HepG2 (cell line): Measurements from ENCODE around the gene MST1R. TPM values are rescaled to one million over a fixed set of nuclear protein-coding genes. Genes with fewer than 3 reads are reported as not detected.
A peak's percentile ranks its signal among the peaks of the same experiment; 100 is the strongest.

ENCODE experiments used
- ATAC-seq: fragments of 200-7000 bp; cut with Tn5 transposase; 3 replicates; pipeline ENCODE4 v1.9.1; 2020; ENCODE audit warnings: mild to moderate bottlenecking, moderate library complexity
- BruUV-seq: library from RNA; stranded (reverse); fragments of 400-500 nt; replicated peaks from 2 replicates; lab custom pipeline; 2021; lab: Mats Ljungman, UMichigan
- CTCF ChIA-PET: fragments of 300-600 bp; formaldehyde crosslinking; extraction: SDS; loops from one replicate; lab custom pipeline; 2021; ENCODE audit warnings: low total read pairs, inconsistent platforms, low intra/inter-chr PET ratio; lab: Yijun Ruan, JAX
- POLR2A ChIA-PET: fragments of 350-600 bp; sonication (Branson Sonifier 250); formaldehyde crosslinking; loops from one replicate; lab custom pipeline; 2020; ENCODE audit warnings: antibody characterized with exemption, inconsistent platforms; lab: Yijun Ruan, JAX
- DNase-seq: peaks from one replicate; pipeline ENCODE4 v3.0.0-alpha.2; 2015; ENCODE audit warnings: low spot score
- FAIRE-seq: peaks from 3 replicates; lab custom pipeline; 2011; peaks lifted over from hg19 to GRCh38; lab: Jason Lieb, UNC
- H2AFZ ChIP-seq: one replicate; pipeline ENCODE4 v1.6.1; 2011; ENCODE audit warnings: low read length, inconsistent platforms
- H3K27ac ChIP-seq: fragments of 300-600 bp; 3 replicates; pipeline ENCODE4 v1.8.0; 2011; ENCODE audit warnings: mixed run types, mild to moderate bottlenecking, mixed read lengths, low read length, inconsistent platforms; ENCODE audit not compliant: insufficient read depth; ENCODE audit errors: extremely low read length
- H3K27me3 ChIP-seq, 2 experiments: fragments of 200-600 bp in 1 of 2; 2 replicates in 1 of 2; 3 replicates in 1 of 2; pipeline versions ENCODE4 v1.6.0 to v1.8.0; 2011; ENCODE audit warnings: low read length in 2 of 2, mild to moderate bottlenecking in 2 of 2, moderate library complexity in 2 of 2, inconsistent platforms in 1 of 2; ENCODE audit not compliant: insufficient read depth in 2 of 2, control insufficient read depth in 1 of 2
- H3K36me3 ChIP-seq, 2 experiments: fragments of 200-600 bp in 1 of 2; replicated peaks in 1 of 2; 2 replicates in 1 of 2; 3 replicates in 1 of 2; pipeline versions ENCODE4 v1.5.1 to v1.8.0; 2011; ENCODE audit warnings: low read length in 2 of 2, inconsistent platforms in 1 of 2; ENCODE audit not compliant: insufficient read depth in 2 of 2, control insufficient read depth in 1 of 2
- H3K4me1 ChIP-seq: 2 replicates; pipeline ENCODE4 v1.5.1; 2012; ENCODE audit warnings: low read length, inconsistent platforms; ENCODE audit not compliant: insufficient read depth
- H3K4me2 ChIP-seq: 2 replicates; pipeline ENCODE4 v1.6.0; 2011; ENCODE audit warnings: low read depth, low read length, inconsistent platforms
- H3K4me3 ChIP-seq, 3 experiments: fragments of 200-600 bp in 1 of 3; sonication (generic), shearing (Covaris generic) in 1 of 3; replicated peaks in 1 of 3; 2 replicates each; pipeline ENCODE4 v1.5.1; 2011 to 2016; ENCODE audit warnings: low read length in 3 of 3, inconsistent platforms in 2 of 3, low read depth in 2 of 3, mild to moderate bottlenecking in 2 of 3, control low read depth in 1 of 3, mixed read lengths in 1 of 3; ENCODE audit not compliant: insufficient read depth in 1 of 3
- H3K79me2 ChIP-seq: one replicate; pipeline ENCODE4 v1.6.1; 2011; ENCODE audit warnings: low read length, inconsistent platforms; ENCODE audit not compliant: insufficient read depth
- H3K9ac ChIP-seq: 2 replicates; pipeline ENCODE4 v1.6.0; 2011; ENCODE audit warnings: mild to moderate bottlenecking, low read depth, low read length, inconsistent platforms; ENCODE audit not compliant: insufficient read depth
- H3K9me3 ChIP-seq: 2 replicates; pipeline ENCODE4 v1.5.1; 2012; ENCODE audit warnings: mild to moderate bottlenecking, low read length
- H4K20me1 ChIP-seq: 2 replicates; pipeline ENCODE4 v1.6.0; 2011; ENCODE audit warnings: inconsistent platforms, mild to moderate bottlenecking, low read length, moderate library complexity; ENCODE audit not compliant: insufficient read depth
- KAT8 ChIP-seq: IDR thresholded peaks from 2 replicates; pipeline ENCODE4 v1.6.1; 2016; ENCODE audit warnings: missing genetic modification reagents, missing compliant biosample characterization
- NR1H2 ChIP-seq: sonication (generic); formaldehyde crosslinking; IDR thresholded peaks from 2 replicates; pipeline ENCODE4 v1.8.1; 2022; ENCODE audit warnings: low read depth, missing genetic modification reagents, borderline replicate concordance
- POLR2AphosphoS5 ChIP-seq: IDR thresholded peaks from 2 replicates; pipeline ENCODE4 v1.6.1; 2012; ENCODE audit warnings: low read depth, low read length
- RAD21 ChIP-seq: fragments of 450-650 bp; formaldehyde crosslinking; IDR thresholded peaks from 2 replicates; pipeline ENCODE4 v1.5.0; 2020; ENCODE audit warnings: mild to moderate bottlenecking
- RAD51 ChIP-seq: fragments of 450-650 bp; IDR thresholded peaks from 2 replicates; pipeline ENCODE4 v1.6.1; 2016; ENCODE audit warnings: borderline replicate concordance
- REL ChIP-seq: sonication (generic); formaldehyde crosslinking; conservative IDR thresholded peaks from 2 replicates; pipeline ENCODE4 v1.8.0; 2022; ENCODE audit warnings: mild to moderate bottlenecking, missing genetic modification reagents, moderate library complexity
- RXRB ChIP-seq: IDR thresholded peaks from 2 replicates; pipeline ENCODE4 v1.6.1; 2016; ENCODE audit warnings: borderline replicate concordance, missing genetic modification reagents, missing compliant biosample characterization
- SAP130 ChIP-seq: IDR thresholded peaks from 2 replicates; pipeline ENCODE4 v1.6.1; 2016; ENCODE audit warnings: low read depth
- SMC3 ChIP-seq: IDR thresholded peaks from 2 replicates; pipeline ENCODE4 v1.6.1; 2011; ENCODE audit warnings: low read length, improper control_type of control experiment
- SP5 ChIP-seq: IDR thresholded peaks from 2 replicates; pipeline ENCODE4 v1.6.1; 2016; ENCODE audit warnings: low read depth, borderline replicate concordance
- STAG1 ChIP-seq: sonication (generic); formaldehyde crosslinking; IDR thresholded peaks from 2 replicates; pipeline ENCODE4 v1.4.0; 2020; ENCODE audit warnings: missing genetic modification reagents
- TEAD3 ChIP-seq: optimal IDR thresholded peaks from 2 replicates; pipeline ENCODE3; 2016; ENCODE audit warnings: borderline replicate concordance
- THAP11 ChIP-seq: IDR thresholded peaks from 2 replicates; pipeline ENCODE4 v1.6.1; 2016; ENCODE audit warnings: missing biosample characterization, missing genetic modification reagents
- YY1 ChIP-seq: IDR thresholded peaks from 2 replicates; pipeline ENCODE4 v1.6.1; 2011; ENCODE audit warnings: low read length, low read depth, moderate library complexity, mild to moderate bottlenecking; ENCODE audit not compliant: insufficient read depth, insufficient replicate concordance
- ZNF124 ChIP-seq: sonication (generic); formaldehyde crosslinking; IDR thresholded peaks from 2 replicates; pipeline ENCODE4 v1.4.0; 2020; ENCODE audit warnings: missing genetic modification reagents
- ZNF598 ChIP-seq: sonication (generic); formaldehyde crosslinking; IDR thresholded peaks from 2 replicates; pipeline ENCODE4 v1.5.1; 2020; ENCODE audit warnings: mild to moderate bottlenecking, missing genetic modification reagents, borderline replicate concordance
- WGBS: methylation state at CpG from one replicate; pipeline ENCODE4 v1.1.6; 2017; ENCODE audit warnings: low lambda C conversion rate; 5-methylcytosine and 5-hydroxymethylcytosine counted together
- in situ Hi-C: cut with HindIII; loops from 2 replicates; pipeline ENCODE4 v1.10.0; 2017; ENCODE audit warnings: low pct_unique_long_range_greater_than_20kb; ENCODE audit not compliant: extremely low pct_ligation_motif_present
- intact Hi-C: fragments of 100-400 bp; cut with micrococcal nuclease; formaldehyde crosslinking; loops from one replicate; pipeline ENCODE4 v1.10.0; 2022; ENCODE audit not compliant: unreplicated experiment
- polyA plus RNA-seq, 8 experiments: library from polyadenylated mRNA; depleted of rRNA in 3 of 8; stranded (reverse) in 7 of 8; unstranded in 1 of 8; fragments of >200 nt; fragmentation: Illumina TruSeq in 4 of 8; extraction: Trizol in 4 of 8; gene quantifications; 2 replicates each; pipeline versions ENCODE4 v1.2.1 to v1.2.3, GENCODE V29; 2011 to 2016; ENCODE audit warnings: low read depth in 4 of 8, missing spikeins in 1 of 8, mixed read lengths in 1 of 8; ENCODE audit not compliant: insufficient read depth in 1 of 8
- total RNA-seq, 5 experiments: library from RNA; depleted of rRNA; stranded (reverse); fragments of >200 nt; fragmentation: Illumina TruSeq; extraction: Trizol; gene quantifications; 2 replicates each; pipeline ENCODE4 v1.2.3, GENCODE V29; 2016; ENCODE audit warnings: low read depth in 1 of 5
- TF ChIP-seq, protein P1 (sequence below): sonication (generic); formaldehyde crosslinking; IDR thresholded peaks from 2 replicates; pipeline ENCODE4 v1.5.0; 2020; ENCODE audit warnings: mild to moderate bottlenecking, missing genetic modification reagents
- TF ChIP-seq, protein P2 (sequence below): sonication (generic); formaldehyde crosslinking; IDR thresholded peaks from 2 replicates; pipeline ENCODE4 v1.8.0; 2022; ENCODE audit warnings: missing genetic modification reagents, low read depth, mild to moderate bottlenecking, borderline replicate concordance
- TF ChIP-seq, protein P3 (sequence below): sonication (generic); formaldehyde crosslinking; IDR thresholded peaks from 2 replicates; pipeline ENCODE4 v1.5.0; 2020; ENCODE audit warnings: mild to moderate bottlenecking, missing genetic modification reagents, moderate library complexity
- TF ChIP-seq, protein P4 (sequence below): sonication (generic); formaldehyde crosslinking; IDR thresholded peaks from 2 replicates; pipeline ENCODE4 v1.8.0; 2022; ENCODE audit warnings: missing genetic modification reagents, mild to moderate bottlenecking, inconsistent platforms, borderline replicate concordance

The MST1R gene
- total and polyA plus RNA-seq, 2 of the 13 experiments (the other 11 are each of a cell fraction or from before 2014, with no cell fraction given) = 0.11 to 0.77 TPM

DNA sequence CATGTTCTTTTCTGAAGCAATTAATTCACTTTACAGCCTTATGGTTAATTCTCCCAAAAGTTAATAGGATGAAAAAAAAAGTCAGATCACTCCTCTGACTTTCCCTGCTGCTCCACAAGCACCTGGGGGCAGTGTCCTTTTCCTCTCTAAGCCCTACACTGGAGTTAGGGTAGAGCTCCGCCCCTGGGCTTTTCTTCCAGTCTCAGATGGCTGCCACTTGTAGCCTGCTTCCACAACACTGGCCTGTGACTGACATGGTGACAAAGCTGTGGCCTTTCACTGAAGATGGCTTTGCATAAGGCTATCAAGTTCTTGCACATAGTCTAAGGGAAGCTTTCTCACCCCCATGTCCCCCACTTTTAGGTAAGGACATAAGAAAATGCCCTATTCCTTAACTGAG, 27.2 kb upstream of the MST1R start:
- peaks cover 42% of the 10 kb centered on the region for H3K4me1 ChIP-seq
- no peaks in the 10 kb centered on the region for H3K9me3 ChIP-seq
- H3K36me3 ChIP-seq = no peaks in the 10 kb centered on the region
- BruUV-seq = no TSS peak
- in situ Hi-C loops (no loop called here), intact Hi-C loops (loop anchor here (1.0 kb wide), 1 partner anchor 8 kb away; no protein-coding TSS in a partner anchor)
- H3K27me3 ChIP-seq = no peaks in the 10 kb centered on the region
- ATAC-seq (peak; percentile 36), FAIRE-seq (peak; percentile 79), DNase-seq (peak; percentile 61)
- ChIA-PET CTCF (interaction anchor here (1.4 kb wide), 1 partner anchor 9 kb away, joined by 3 read pairs; the partner anchor contains the start of gene RBM6), POLR2A (interaction anchor here (1.2 kb wide), 1 partner anchor 9 kb away, joined by 21 read pairs; the partner anchor contains the start of gene RBM6)
- H3K9ac ChIP-seq = peak overlapping the region; percentile 66; the same call in 1 of the 2 replicates
- H2AFZ ChIP-seq = peak overlapping the region; percentile 65
- H3K4me2 ChIP-seq = peak overlapping the region; percentile 85
- WGBS = 13% methylated on average over 1 of the region's 1 CpG
- H3K27ac ChIP-seq = peak overlapping the region; percentile 7
- no peaks in the 10 kb centered on the region for H4K20me1 ChIP-seq
- peak overlapping the region in 2 of 3 experiments; percentile 68 to 83; a peak in 4 of 6 replicates for H3K4me3 ChIP-seq
- no peaks in the 10 kb centered on the region for H3K79me2 ChIP-seq
- TF ChIP-seq POLR2AphosphoS5 (0 out of 2 replicates have a peak, but pooled peaks have one; percentile 28), REL (CRISPR knock-in tag) (no peak), TEAD3 (CRISPR knock-in tag) (no peak), SP5 (peak; percentile 68; the same call in 1 of the 2 replicates), RAD21 (CRISPR knock-in tag) (peak; percentile 26; the same call in 1 of the 2 replicates), NR1H2 (CRISPR knock-in tag) (no peak), KAT8 (CRISPR knock-in tag) (peak; percentile 19; the same call in 1 of the 2 replicates), ZNF598 (CRISPR knock-in tag) (no peak), ZNF124 (CRISPR knock-in tag) (0 out of 2 replicates have a peak, but pooled peaks have one; percentile 28), SMC3 (peak; percentile 17; the same call in 1 of the 2 replicates), RAD51 (no peak), YY1 (peak; percentile 26), SAP130 (peak; percentile 47; the same call in 1 of the 2 replicates), RXRB (CRISPR knock-in tag) (peak; percentile 32; the same call in 1 of the 2 replicates), THAP11 (CRISPR knock-in tag) (peak; percentile 71; the same call in 1 of the 2 replicates), STAG1 (CRISPR knock-in tag) (peak; percentile 30; the same call in 1 of the 2 replicates)
- TF ChIP-seq, protein P1, sequence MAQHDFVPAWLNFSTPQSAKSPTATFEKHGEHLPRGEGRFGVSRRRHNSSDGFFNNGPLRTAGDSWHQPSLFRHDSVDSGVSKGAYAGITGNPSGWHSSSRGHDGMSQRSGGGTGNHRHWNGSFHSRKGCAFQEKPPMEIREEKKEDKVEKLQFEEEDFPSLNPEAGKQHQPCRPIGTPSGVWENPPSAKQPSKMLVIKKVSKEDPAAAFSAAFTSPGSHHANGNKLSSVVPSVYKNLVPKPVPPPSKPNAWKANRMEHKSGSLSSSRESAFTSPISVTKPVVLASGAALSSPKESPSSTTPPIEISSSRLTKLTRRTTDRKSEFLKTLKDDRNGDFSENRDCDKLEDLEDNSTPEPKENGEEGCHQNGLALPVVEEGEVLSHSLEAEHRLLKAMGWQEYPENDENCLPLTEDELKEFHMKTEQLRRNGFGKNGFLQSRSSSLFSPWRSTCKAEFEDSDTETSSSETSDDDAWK (CRISPR knock-in tag) = no peak
- TF ChIP-seq, protein P2, sequence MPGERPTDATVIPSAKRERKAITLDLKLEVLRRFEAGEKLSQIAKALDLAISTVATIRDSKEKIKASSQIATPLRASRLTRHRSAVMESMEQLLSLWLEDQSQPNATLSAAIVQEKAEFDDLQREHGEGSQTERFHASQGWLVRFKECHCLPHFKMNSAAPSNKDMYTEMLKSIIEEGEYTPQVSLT = no peak
- TF ChIP-seq, protein P3, sequence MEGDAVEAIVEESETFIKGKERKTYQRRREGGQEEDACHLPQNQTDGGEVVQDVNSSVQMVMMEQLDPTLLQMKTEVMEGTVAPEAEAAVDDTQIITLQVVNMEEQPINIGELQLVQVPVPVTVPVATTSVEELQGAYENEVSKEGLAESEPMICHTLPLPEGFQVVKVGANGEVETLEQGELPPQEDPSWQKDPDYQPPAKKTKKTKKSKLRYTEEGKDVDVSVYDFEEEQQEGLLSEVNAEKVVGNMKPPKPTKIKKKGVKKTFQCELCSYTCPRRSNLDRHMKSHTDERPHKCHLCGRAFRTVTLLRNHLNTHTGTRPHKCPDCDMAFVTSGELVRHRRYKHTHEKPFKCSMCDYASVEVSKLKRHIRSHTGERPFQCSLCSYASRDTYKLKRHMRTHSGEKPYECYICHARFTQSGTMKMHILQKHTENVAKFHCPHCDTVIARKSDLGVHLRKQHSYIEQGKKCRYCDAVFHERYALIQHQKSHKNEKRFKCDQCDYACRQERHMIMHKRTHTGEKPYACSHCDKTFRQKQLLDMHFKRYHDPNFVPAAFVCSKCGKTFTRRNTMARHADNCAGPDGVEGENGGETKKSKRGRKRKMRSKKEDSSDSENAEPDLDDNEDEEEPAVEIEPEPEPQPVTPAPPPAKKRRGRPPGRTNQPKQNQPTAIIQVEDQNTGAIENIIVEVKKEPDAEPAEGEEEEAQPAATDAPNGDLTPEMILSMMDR = peak; percentile 60
- TF ChIP-seq, protein P4, sequence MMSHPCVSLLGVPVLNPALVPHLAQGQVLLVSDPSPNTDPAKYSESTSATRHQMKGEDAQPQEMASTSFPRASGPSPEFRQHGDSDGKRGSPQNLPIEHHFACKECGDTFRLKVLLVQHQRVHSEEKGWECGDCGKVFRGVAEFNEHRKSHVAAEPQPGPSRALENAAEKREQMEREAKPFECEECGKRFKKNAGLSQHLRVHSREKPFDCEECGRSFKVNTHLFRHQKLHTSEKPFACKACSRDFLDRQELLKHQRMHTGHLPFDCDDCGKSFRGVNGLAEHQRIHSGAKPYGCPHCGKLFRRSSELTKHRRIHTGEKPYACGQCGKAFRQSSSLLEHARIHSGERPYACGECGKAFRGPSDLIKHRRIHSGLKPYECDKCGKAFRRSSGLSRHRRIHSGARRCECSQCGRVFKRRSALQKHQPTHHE (CRISPR knock-in tag) = no peak
